ENCODE results near the gene DNAH11. TPM values are rescaled to one million over a fixed set of nuclear protein-coding genes. Genes with fewer than 3 reads are reported as not detected.

DNAH11 gene
- total and polyA plus RNA-seq, 2 donors (not counting 1 experiment from before 2014, with no cell fraction given): 0.33 to 0.34 TPM

DNA sequence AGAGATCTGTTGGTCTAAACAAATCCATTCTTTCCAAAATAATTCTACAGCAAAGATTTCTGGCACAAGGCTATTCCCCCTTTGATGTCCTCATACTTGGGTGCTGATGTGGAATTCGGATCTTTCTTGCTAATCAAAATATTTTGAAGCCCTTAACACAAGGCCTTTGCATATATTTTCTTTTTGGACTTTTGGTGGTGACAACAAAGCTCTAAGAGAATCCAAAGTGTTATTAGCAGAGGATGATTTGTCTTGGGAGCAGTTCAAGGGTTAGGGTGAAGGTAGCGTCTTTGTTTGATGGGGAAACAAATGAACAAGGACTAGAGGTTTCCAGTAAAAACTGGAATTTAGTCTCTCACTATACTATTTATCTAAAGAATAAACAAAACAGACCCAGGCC, 205.0 kb downstream of the DNAH11 start:
- no peak overlapping the region for H3K4me3 ChIP-seq (replicated peaks in 1 of 4; ENCODE audit: control extremely low read depth in 1 of 4, insufficient read depth in 1 of 4, low read depth in 3 of 4, low read length in 4 of 4)
- no peak overlapping the region for H3K9ac ChIP-seq (ENCODE audit: insufficient read depth, low read length)
- no peak overlapping the region for H3K27ac ChIP-seq (ENCODE audit: insufficient read depth, low read length)
- no peaks in the 10 kb centered on the region for H3K79me2 ChIP-seq (ENCODE audit: control insufficient read depth, insufficient read depth, low read length)
- TF ChIP-seq, protein P1, sequence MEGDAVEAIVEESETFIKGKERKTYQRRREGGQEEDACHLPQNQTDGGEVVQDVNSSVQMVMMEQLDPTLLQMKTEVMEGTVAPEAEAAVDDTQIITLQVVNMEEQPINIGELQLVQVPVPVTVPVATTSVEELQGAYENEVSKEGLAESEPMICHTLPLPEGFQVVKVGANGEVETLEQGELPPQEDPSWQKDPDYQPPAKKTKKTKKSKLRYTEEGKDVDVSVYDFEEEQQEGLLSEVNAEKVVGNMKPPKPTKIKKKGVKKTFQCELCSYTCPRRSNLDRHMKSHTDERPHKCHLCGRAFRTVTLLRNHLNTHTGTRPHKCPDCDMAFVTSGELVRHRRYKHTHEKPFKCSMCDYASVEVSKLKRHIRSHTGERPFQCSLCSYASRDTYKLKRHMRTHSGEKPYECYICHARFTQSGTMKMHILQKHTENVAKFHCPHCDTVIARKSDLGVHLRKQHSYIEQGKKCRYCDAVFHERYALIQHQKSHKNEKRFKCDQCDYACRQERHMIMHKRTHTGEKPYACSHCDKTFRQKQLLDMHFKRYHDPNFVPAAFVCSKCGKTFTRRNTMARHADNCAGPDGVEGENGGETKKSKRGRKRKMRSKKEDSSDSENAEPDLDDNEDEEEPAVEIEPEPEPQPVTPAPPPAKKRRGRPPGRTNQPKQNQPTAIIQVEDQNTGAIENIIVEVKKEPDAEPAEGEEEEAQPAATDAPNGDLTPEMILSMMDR (conservative IDR thresholded peaks at IDR 0.05 in 1 of 2, IDR thresholded peaks at IDR 0.05 in 1 of 2; ENCODE audit: low read depth in 1 of 2, low read length in 2 of 2): no peak
- no peak for TF ChIP-seq EZH2 (IDR thresholded peaks at IDR 0.05; ENCODE audit: low read length, missing control alignments)
- H3K9me3 ChIP-seq (ENCODE audit: control insufficient read depth, insufficient read depth, low read depth, low read length): no peaks in the 10 kb centered on the region
- no peaks in the 10 kb centered on the region for H3K27me3 ChIP-seq (ENCODE audit: control insufficient read depth, insufficient read depth, low read length)
- no peak overlapping the region for H2AFZ ChIP-seq (ENCODE audit: low read length)
- no peaks in the 10 kb centered on the region for H3K36me3 ChIP-seq (ENCODE audit: control insufficient read depth, insufficient read depth, low read length)
- H4K20me1 ChIP-seq (ENCODE audit: control insufficient read depth, extremely low read depth, insufficient read depth, low read length): no peaks in the 10 kb centered on the region
- H3K4me2 ChIP-seq (ENCODE audit: extremely low read depth, insufficient read depth, low read length): no peak overlapping the region
- no peak for DNase-seq (ENCODE audit: low read depth in 2 of 2)
- no peaks in the 10 kb centered on the region for H3K4me1 ChIP-seq (ENCODE audit: control insufficient read depth, extremely low read depth, insufficient read depth, low read length)

DNA sequence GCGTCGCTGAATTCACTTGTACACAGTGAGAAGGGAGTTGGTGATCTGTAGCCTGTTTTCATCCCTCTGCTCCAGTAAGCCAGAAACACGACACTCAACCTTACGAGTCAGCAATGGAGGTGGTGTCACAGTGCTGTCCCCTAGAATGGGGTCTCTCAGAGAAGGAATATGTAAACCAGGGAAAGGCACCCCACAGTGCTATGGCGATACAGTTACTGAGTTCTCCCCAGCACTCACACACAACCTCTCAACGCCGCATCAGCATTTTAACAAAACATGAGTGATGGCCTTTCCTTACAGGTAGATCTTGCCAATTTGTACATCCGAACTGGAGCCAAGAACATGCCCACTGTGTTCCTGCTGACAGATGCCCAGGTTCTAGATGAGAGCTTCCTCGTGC, 206.5 kb downstream of the DNAH11 start:
- H3K4me2 ChIP-seq (ENCODE audit: extremely low read depth, insufficient read depth, low read length): no peak overlapping the region

DNA sequence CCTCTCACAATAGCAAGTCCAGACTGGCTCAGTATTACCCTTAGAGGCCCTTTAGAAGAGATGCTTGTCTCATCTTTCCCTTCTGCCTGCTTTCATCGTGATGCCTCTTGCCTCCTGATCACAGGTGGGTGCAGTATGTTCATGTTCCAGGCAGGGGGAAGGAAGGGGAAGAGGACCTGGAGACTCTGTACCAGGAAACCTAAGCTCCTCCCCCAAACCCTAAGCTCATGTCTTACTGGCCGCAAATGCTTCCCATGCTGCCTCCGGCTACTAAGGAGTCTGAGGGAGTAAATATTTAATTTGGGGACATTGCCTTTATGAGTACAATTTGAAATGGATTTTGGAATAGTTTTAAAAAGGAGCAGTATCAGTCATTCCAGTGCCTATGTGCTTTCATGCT, 210.2 kb downstream of the DNAH11 start:
- Histone ChIP-seq H3K27ac (ENCODE audit: insufficient read depth, low read length) (no peak overlapping the region), H2AFZ (ENCODE audit: low read length) (no peak overlapping the region), H3K27me3 (ENCODE audit: control insufficient read depth, insufficient read depth, low read length) (no peaks in the 10 kb centered on the region), H3K9me3 (ENCODE audit: control insufficient read depth, insufficient read depth, low read depth, low read length) (no peaks in the 10 kb centered on the region), H3K36me3 (ENCODE audit: control insufficient read depth, insufficient read depth, low read length) (no peaks in the 10 kb centered on the region), H3K4me3 (replicated peaks in 1 of 4; ENCODE audit: control extremely low read depth in 1 of 4, insufficient read depth in 1 of 4, low read depth in 3 of 4, low read length in 4 of 4) (no peak overlapping the region), H3K4me2 (ENCODE audit: extremely low read depth, insufficient read depth, low read length) (no peak overlapping the region), H3K4me1 (ENCODE audit: control insufficient read depth, extremely low read depth, insufficient read depth, low read length) (no peaks in the 10 kb centered on the region), H3K9ac (ENCODE audit: insufficient read depth, low read length) (no peak overlapping the region), H4K20me1 (ENCODE audit: control insufficient read depth, extremely low read depth, insufficient read depth, low read length) (no peaks in the 10 kb centered on the region), H3K79me2 (ENCODE audit: control insufficient read depth, insufficient read depth, low read length) (no peaks in the 10 kb centered on the region)
- DNase-seq (ENCODE audit: low read depth in 2 of 2): no peak
- TF ChIP-seq, protein P1 (conservative IDR thresholded peaks at IDR 0.05 in 1 of 2, IDR thresholded peaks at IDR 0.05 in 1 of 2; ENCODE audit: low read depth in 1 of 2, low read length in 2 of 2): no peak
- no peak for TF ChIP-seq EZH2 (IDR thresholded peaks at IDR 0.05; ENCODE audit: low read length, missing control alignments)

More for the DNA sequence above, 206.5 kb downstream of the DNAH11 start:
- Histone ChIP-seq H3K79me2 (ENCODE audit: control insufficient read depth, insufficient read depth, low read length) (no peaks in the 10 kb centered on the region), H3K9ac (ENCODE audit: insufficient read depth, low read length) (no peak overlapping the region), H3K27ac (ENCODE audit: insufficient read depth, low read length) (no peak overlapping the region), H3K27me3 (ENCODE audit: control insufficient read depth, insufficient read depth, low read length) (no peaks in the 10 kb centered on the region), H3K36me3 (ENCODE audit: control insufficient read depth, insufficient read depth, low read length) (no peaks in the 10 kb centered on the region), H2AFZ (ENCODE audit: low read length) (no peak overlapping the region), H3K9me3 (ENCODE audit: control insufficient read depth, insufficient read depth, low read depth, low read length) (no peaks in the 10 kb centered on the region), H3K4me3 (replicated peaks in 1 of 4; ENCODE audit: control extremely low read depth in 1 of 4, insufficient read depth in 1 of 4, low read depth in 3 of 4, low read length in 4 of 4) (no peak overlapping the region), H3K4me1 (ENCODE audit: control insufficient read depth, extremely low read depth, insufficient read depth, low read length) (no peaks in the 10 kb centered on the region), H4K20me1 (ENCODE audit: control insufficient read depth, extremely low read depth, insufficient read depth, low read length) (no peaks in the 10 kb centered on the region)
- DNase-seq (ENCODE audit: low read depth in 2 of 2): no peak
- TF ChIP-seq, protein P1 (conservative IDR thresholded peaks at IDR 0.05 in 1 of 2, IDR thresholded peaks at IDR 0.05 in 1 of 2; ENCODE audit: low read depth in 1 of 2, low read length in 2 of 2): no peak
- TF ChIP-seq EZH2 (IDR thresholded peaks at IDR 0.05; ENCODE audit: low read length, missing control alignments): no peak

All from fibroblast of lung (primary cell).